SKM-1 (cell line): ENCODE data around the gene ABCD1.
"Not testable (repeated sequence)": the region's sequence is repeated elsewhere in the genome, so short reads cannot be mapped to it uniquely, and the experiment has no call there.

Source experiments
- DNase-seq: peaks from one replicate; lab custom pipeline; 2025; ENCODE audit not compliant: unreplicated experiment; lab: John Stamatoyannopoulos, UW

The ABCD1 gene

DNA sequence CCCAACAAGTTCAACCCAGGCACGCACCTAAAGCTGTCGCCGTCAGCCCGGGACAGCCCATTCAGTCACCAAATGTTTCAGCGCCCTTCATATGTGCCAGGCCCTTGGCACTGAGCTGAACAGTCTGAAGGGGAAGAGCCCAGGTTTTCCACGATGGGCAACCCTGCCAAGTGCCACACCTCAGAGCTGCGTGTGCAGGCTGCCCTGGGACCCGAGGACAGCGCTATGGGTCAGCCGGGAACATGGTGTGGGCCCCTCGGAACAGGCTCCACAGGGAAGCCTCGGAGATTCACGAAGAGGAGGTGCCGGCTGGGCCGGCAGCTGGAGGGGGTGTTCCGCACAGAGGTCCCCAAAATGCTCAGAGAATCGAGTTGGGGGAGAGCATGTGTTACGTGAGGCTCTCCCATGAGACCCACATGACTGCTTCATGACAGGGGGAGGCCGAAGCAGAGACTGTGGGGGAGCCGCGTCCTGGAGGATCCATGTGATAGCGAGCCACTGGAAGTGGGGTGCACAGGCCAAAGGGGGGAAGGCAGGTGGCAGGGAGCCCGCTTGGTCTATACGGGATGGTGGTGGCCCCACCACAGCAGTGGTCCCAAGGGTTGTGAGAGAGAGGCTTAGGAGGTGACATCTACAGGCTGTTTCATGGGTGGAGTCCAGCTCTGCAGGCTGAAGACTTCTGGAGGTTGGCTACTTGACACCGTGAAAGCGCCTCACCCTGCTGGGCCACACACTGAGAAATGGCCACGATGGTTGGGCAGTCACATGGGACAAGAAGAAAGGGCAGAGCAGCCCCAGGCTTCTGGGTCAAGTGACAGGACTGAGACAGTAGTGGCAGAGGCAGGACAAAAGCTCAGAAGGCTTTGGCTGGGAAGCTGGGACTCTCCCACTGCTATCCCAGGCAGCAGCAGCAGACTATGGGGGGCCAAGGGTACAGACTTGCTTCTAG, 14.7 kb upstream of the ABCD1 start:
- no peak for DNase-seq

- DNase-seq, result no peak
Observed at GRCh38 chrX:153714256-153714655, 10.4 kb upstream of the ABCD1 start.

GRCh38 chrX:153717445-153717844, 7.2 kb upstream of the ABCD1 start:
- no peak for DNase-seq

GRCh38 chrX:153719238-153719637, 5.4 kb upstream of the ABCD1 start:
- DNase-seq, result no peak

GRCh38 chrX:153719701-153720100, 5.0 kb upstream of the ABCD1 start:
- DNase-seq, result no peak

GRCh38 chrX:153722704-153723350, 1.8 kb upstream of the ABCD1 start:
- no peak for DNase-seq

- peak; percentile 4 for DNase-seq
Observed at GRCh38 chrX:153723351-153724251, 1.1 kb upstream of the ABCD1 start.

DNA sequence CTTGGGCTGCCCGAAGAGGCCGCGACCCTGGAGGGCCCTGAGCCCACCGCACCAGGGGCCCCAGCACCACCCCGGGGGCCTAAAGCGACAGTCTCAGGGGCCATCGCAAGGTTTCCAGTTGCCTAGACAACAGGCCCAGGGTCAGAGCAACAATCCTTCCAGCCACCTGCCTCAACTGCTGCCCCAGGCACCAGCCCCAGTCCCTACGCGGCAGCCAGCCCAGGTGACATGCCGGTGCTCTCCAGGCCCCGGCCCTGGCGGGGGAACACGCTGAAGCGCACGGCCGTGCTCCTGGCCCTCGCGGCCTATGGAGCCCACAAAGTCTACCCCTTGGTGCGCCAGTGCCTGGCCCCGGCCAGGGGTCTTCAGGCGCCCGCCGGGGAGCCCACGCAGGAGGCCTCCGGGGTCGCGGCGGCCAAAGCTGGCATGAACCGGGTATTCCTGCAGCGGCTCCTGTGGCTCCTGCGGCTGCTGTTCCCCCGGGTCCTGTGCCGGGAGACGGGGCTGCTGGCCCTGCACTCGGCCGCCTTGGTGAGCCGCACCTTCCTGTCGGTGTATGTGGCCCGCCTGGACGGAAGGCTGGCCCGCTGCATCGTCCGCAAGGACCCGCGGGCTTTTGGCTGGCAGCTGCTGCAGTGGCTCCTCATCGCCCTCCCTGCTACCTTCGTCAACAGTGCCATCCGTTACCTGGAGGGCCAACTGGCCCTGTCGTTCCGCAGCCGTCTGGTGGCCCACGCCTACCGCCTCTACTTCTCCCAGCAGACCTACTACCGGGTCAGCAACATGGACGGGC, 579 bp downstream of the ABCD1 start:
- no peak for DNase-seq

- no peak for DNase-seq
Observed at GRCh38 chrX:153725832-153726285, 1.2 kb downstream of the ABCD1 start.

- peak; percentile 34 for DNase-seq
Observed at GRCh38 chrX:153726286-153727122, 1.8 kb downstream of the ABCD1 start.

DNA sequence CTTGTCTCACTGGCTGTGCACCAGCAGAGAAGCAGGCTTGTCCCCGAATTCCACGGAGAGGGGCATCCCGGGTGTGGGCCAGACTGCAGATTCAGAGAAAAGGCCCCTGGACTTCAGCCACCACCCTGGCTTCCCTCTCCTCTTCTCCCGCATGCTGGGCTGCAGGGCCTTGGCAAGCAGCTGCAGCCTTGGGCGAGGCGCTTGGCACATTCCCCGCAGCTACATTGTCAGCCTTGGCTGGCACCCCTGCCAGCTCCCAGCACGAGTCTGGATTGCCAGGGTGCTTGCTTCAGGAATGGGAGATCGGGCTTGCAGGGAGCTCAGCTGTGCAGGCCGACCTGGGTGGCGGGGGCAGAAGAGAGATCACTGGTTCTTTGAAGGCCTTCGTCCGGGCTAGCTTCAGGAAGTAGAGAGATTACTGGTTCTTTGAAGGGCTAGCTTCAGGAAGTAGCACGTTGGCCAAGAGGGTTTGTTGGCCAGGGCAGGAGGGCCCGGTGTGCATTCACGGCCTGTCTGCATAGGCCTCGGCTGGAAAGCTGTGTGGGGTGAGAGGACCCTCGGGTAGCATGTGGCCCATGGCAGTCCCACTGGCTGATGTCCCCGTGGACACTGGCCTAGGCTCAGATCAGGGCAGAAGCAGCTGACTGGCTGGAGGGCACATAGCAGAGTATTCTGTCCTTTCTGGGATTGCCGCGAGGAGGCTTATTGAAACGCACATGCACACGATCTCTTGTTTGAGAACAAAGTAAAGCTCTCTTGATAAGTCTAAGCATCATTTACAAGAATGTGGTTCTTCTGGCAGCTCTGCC, 2.7 kb downstream of the ABCD1 start:
- no peak for DNase-seq

- no peak for DNase-seq
Observed at GRCh38 chrX:153728095-153728494, 3.4 kb downstream of the ABCD1 start.

DNA sequence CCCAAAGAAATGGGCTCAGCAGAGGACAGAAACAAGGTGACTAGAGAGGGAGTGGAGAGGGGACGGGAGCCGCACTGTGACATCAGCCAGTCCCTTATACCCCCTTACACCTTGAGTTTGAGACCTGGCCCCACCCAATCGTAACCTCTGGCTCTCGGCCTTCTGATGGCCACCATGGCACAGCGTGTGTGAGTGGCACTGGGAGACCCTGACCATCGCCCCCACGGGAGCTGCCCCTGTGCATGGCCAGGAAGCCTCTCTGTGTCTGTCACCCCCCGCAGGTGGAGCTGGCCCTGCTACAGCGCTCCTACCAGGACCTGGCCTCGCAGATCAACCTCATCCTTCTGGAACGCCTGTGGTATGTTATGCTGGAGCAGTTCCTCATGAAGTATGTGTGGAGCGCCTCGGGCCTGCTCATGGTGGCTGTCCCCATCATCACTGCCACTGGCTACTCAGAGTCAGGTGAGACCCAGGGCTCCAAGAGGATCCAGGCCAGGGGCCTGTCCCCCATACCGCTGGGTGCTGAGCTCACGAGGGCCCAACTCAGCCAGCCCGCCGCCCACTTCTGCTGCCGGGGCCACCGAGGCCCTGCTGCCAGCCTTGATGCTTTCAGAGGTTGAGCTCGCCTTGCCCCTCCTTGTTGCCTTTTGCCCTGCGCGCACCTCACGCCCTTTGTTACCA, 4.4 kb downstream of the ABCD1 start:
- DNase-seq, result no peak

DNA sequence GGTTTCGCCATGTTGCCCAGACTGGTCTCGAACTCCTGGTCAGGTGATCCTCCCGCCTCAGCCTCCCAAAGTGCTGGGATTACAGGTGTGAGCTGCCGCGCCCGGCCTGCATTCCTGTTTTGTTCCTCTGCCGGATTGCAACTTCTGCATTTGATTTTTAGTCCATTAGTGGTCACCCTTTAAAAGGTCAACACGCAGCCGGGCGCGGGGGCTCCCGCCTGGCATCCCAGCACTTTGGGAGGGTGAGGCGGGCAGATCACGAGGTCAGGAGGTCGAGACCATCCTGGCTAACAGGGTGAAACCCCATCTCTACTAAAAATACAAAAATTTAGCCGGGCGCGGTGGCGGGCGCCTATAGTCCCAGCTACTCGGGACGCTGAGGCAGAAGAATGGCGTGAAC, 5.5 kb downstream of the ABCD1 start:
- not testable (repeated sequence) for DNase-seq

DNA sequence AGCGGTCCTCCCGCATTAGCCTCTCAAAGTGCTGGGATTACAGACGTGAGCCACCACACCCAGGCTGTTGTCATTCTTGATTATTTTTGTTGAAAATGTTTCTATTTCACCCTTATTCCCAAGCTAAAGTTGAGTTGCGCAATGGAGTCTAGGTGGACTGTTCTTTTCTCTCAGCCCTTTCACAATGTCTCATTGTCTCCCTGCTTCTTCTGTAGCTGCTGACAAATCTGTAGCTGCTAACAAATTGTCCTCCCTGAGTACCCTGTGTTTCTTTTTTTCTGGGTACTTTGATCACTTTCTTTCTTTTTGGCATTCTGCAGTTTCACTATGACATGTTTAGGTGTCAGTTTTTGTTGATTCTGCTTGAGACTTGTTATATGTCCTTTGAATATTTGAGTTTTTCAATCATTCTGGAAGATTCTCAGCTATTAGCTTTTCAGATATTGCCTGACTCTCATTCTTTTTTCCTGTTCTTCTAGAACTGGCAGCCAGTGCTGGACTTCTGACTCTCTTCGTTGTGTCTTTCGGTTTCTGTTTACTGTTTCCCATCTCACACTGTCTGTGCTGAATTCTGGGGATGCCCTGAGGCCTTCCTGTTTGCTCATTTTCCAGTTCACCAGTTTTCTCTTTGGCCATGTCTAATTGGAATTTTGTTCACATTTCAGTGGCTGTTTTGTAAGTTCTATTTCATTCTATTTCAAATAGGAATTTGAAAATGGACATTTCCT, 6.6 kb downstream of the ABCD1 start:
- DNase-seq, result no peak

- no peak for DNase-seq
Observed at GRCh38 chrX:153731845-153732215, 7.2 kb downstream of the ABCD1 start.

GRCh38 chrX:153732401-153732800, 7.7 kb downstream of the ABCD1 start:
- no peak for DNase-seq
